ENCODE results near the gene ATAD3C.
"Not testable (repeated sequence)": the region's sequence is repeated elsewhere in the genome, so short reads cannot be mapped to it uniquely, and the experiment has no call there.

DNA sequence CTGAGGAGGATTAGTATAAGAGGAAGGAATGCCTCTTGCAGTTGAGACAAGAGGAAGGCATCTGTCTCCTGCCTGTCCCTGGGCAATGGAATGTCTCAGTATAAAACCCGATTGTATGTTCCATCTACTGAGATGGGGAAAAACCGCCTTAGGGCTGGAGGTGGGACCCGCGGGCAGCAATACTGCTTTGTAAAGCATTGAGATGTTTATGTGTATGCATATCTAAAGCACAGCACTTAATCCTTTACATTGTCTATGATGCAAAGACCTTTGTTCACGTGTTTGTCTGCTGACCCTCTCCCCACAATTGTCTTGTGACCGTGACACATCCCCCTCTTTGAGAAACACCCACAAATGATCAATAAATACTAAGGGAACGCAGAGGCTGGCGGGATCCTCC, 39.3 kb upstream of the ATAD3C start:
- TF ChIP-seq, protein P1, sequence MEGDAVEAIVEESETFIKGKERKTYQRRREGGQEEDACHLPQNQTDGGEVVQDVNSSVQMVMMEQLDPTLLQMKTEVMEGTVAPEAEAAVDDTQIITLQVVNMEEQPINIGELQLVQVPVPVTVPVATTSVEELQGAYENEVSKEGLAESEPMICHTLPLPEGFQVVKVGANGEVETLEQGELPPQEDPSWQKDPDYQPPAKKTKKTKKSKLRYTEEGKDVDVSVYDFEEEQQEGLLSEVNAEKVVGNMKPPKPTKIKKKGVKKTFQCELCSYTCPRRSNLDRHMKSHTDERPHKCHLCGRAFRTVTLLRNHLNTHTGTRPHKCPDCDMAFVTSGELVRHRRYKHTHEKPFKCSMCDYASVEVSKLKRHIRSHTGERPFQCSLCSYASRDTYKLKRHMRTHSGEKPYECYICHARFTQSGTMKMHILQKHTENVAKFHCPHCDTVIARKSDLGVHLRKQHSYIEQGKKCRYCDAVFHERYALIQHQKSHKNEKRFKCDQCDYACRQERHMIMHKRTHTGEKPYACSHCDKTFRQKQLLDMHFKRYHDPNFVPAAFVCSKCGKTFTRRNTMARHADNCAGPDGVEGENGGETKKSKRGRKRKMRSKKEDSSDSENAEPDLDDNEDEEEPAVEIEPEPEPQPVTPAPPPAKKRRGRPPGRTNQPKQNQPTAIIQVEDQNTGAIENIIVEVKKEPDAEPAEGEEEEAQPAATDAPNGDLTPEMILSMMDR (IDR thresholded peaks at IDR 0.05) = not testable (repeated sequence)
- not testable (repeated sequence) for TF ChIP-seq POLR2A (IDR thresholded peaks at IDR 0.05)

Data from heart left ventricle (tissue), 13 donors.